ENCODE results near the gene FLRT2.

GRCh38 chr14:85537526-85537925 lies 7.6 kb downstream of the FLRT2 start:
- TF ChIP-seq CTCF (IDR thresholded peaks at IDR 0.05; ENCODE audit: low read length), result no peak
- no peak for TF ChIP-seq EZH2 (IDR thresholded peaks at IDR 0.05; ENCODE audit: borderline replicate concordance, low read length)
